ENCODE data around the gene FAM241B.
A peak's percentile ranks its signal among the peaks of the same experiment; 100 is the strongest.

The FAM241B gene

GRCh38 chr10:69629897-69630650 lies at the start of gene FAM241B (continued):
- no peak for TF ChIP-seq PRDM1 (tag by site-specific recombination; IDR thresholded peaks at IDR 0.05)
- TF ChIP-seq FEZF1 (tag by site-specific recombination; IDR thresholded peaks at IDR 0.05), result no peak
- no peak for TF ChIP-seq ZNF510 (tag by site-specific recombination; IDR thresholded peaks at IDR 0.05; ENCODE audit: insufficient replicate concordance)
- TF ChIP-seq, protein P1, sequence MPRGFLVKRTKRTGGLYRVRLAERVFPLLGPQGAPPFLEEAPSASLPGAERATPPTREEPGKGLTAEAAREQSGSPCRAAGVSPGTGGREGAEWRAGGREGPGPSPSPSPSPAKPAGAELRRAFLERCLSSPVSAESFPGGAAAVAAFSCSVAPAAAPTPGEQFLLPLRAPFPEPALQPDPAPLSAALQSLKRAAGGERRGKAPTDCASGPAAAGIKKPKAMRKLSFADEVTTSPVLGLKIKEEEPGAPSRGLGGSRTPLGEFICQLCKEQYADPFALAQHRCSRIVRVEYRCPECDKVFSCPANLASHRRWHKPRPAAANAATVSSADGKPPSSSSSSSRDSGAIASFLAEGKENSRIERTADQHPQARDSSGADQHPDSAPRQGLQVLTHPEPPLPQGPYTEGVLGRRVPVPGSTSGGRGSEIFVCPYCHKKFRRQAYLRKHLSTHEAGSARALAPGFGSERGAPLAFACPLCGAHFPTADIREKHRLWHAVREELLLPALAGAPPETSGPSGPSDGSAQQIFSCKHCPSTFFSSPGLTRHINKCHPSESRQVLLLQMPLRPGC (tag by site-specific recombination; IDR thresholded peaks at IDR 0.05), result no peak
- no peak for TF ChIP-seq ZNF580 (tag by site-specific recombination; IDR thresholded peaks at IDR 0.05)
- 0 out of 2 replicates have a peak, but pooled peaks have one; percentile 47 for TF ChIP-seq ZSCAN23 (tag by site-specific recombination; IDR thresholded peaks at IDR 0.05)
- TF ChIP-seq ZBTB20 (tag by site-specific recombination; IDR thresholded peaks at IDR 0.05), result no peak
- TF ChIP-seq ZNF521 (tag by site-specific recombination; IDR thresholded peaks at IDR 0.05), result no peak
- TF ChIP-seq, protein P2, sequence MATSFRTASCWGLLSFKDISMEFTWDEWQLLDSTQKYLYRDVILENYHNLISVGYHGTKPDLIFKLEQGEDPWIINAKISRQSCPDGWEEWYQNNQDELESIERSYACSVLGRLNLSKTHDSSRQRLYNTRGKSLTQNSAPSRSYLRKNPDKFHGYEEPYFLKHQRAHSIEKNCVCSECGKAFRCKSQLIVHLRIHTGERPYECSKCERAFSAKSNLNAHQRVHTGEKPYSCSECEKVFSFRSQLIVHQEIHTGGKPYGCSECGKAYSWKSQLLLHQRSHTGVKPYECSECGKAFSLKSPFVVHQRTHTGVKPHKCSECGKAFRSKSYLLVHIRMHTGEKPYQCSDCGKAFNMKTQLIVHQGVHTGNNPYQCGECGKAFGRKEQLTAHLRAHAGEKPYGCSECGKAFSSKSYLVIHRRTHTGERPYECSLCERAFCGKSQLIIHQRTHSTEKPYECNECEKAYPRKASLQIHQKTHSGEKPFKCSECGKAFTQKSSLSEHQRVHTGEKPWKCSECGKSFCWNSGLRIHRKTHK (tag by site-specific recombination; IDR thresholded peaks at IDR 0.05), result no peak
- no peak for TF ChIP-seq ZNF658 (tag by site-specific recombination; IDR thresholded peaks at IDR 0.05)
- no peak for TF ChIP-seq ZNF449 (tag by site-specific recombination; IDR thresholded peaks at IDR 0.05)
- no peak for TF ChIP-seq PRDM4 (tag by site-specific recombination; IDR thresholded peaks at IDR 0.05)
- TF ChIP-seq MYNN (tag by site-specific recombination; IDR thresholded peaks at IDR 0.05; ENCODE audit: borderline replicate concordance), result no peak
- peak; percentile 92 for TF ChIP-seq KLF9 (tag by site-specific recombination; IDR thresholded peaks at IDR 0.05; ENCODE audit: low read depth)
- no peak for TF ChIP-seq GFI1B (tag by site-specific recombination; IDR thresholded peaks at IDR 0.05)
- TF ChIP-seq ZSCAN4 (tag by site-specific recombination; IDR thresholded peaks at IDR 0.05), result no peak
- TF ChIP-seq AEBP2 (tag by site-specific recombination; IDR thresholded peaks at IDR 0.05; ENCODE audit: borderline replicate concordance), result no peak
- TF ChIP-seq ZNF530 (tag by site-specific recombination; IDR thresholded peaks at IDR 0.05; ENCODE audit: low read depth), result no peak
- no peak for TF ChIP-seq ZNF174 (tag by site-specific recombination; IDR thresholded peaks at IDR 0.05)
- TF ChIP-seq SP7 (tag by site-specific recombination; IDR thresholded peaks at IDR 0.05), result peak; percentile 61
- TF ChIP-seq ZNF211 (tag by site-specific recombination; IDR thresholded peaks at IDR 0.05; ENCODE audit: low read depth), result no peak
- TF ChIP-seq ZBTB48 (tag by site-specific recombination; IDR thresholded peaks at IDR 0.05), result 0 out of 2 replicates have a peak, but pooled peaks have one; percentile 38
- TF ChIP-seq, protein P3, sequence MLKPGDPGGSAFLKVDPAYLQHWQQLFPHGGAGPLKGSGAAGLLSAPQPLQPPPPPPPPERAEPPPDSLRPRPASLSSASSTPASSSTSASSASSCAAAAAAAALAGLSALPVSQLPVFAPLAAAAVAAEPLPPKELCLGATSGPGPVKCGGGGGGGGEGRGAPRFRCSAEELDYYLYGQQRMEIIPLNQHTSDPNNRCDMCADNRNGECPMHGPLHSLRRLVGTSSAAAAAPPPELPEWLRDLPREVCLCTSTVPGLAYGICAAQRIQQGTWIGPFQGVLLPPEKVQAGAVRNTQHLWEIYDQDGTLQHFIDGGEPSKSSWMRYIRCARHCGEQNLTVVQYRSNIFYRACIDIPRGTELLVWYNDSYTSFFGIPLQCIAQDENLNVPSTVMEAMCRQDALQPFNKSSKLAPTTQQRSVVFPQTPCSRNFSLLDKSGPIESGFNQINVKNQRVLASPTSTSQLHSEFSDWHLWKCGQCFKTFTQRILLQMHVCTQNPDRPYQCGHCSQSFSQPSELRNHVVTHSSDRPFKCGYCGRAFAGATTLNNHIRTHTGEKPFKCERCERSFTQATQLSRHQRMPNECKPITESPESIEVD (tag by site-specific recombination; IDR thresholded peaks at IDR 0.05), result no peak
- TF ChIP-seq EGR2 (tag by site-specific recombination; IDR thresholded peaks at IDR 0.05; ENCODE audit: low read depth), result peak; percentile 96
- TF ChIP-seq ZFP3 (tag by site-specific recombination; IDR thresholded peaks at IDR 0.05; ENCODE audit: low read depth), result no peak
- TF ChIP-seq IKZF3 (tag by site-specific recombination; IDR thresholded peaks at IDR 0.05), result peak; percentile 73
- TF ChIP-seq HOXD13 (CRISPR knock-in tag; IDR thresholded peaks at IDR 0.05; ENCODE audit: borderline replicate concordance), result no peak
